ENCODE results near the gene APOD.
A peak's percentile ranks its signal among the peaks of the same experiment; 100 is the strongest.
"Not testable (repeated sequence)": the region's sequence is repeated elsewhere in the genome, so short reads cannot be mapped to it uniquely, and the experiment has no call there.

Gene APOD

GRCh38 chr3:195617784-195618659, 34.3 kb upstream of the APOD start:
- not testable (repeated sequence) for DNase-seq

DNA sequence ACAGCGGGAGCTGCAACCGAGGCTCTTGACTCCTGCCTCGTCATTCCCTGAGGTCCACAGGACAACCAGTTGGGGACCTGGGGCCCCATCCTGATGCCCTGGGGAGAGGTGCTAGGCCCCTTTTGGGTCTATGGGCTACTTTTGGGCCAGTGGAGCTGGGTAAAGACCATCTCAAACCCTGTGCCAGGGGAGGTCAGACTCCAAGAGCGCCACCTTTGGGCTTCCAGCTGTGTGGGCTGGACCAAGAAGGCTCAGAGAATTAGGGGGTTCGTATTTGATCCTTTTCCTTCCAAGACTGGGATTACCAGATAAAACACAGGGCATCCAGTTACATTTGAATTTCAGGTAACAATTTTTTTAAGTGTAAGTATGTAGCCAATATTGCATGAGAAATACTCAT, 33.4 kb upstream of the APOD start:
- DNase-seq, result not testable (repeated sequence)

DNA sequence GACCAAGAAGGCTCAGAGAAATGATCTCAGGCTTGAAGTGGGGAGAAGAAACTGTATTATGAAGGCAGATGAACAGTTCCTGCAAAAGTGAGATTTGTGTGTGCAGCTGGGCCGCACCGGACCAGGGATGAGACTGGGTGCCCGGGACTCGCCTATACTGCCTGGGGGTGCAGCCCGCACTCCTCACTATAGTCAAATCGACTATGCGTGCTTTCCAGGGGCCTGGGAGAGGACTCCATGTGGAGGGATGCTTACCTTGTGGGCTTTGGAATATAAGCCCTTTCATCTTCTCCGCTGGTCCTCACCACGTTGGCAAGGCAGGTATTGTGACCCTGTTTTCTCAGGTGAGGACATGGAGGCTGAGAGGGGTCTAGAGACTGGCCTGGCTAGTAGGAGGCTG, 32.9 kb upstream of the APOD start:
- no peak for DNase-seq

GRCh38 chr3:195615952-195616537, 32.3 kb upstream of the APOD start:
- DNase-seq, result not testable (repeated sequence)

- DNase-seq, result not testable (repeated sequence)
Observed at GRCh38 chr3:195614672-195615504, 31.1 kb upstream of the APOD start.

- DNase-seq, result no peak
Observed at GRCh38 chr3:195613468-195614069, 29.8 kb upstream of the APOD start.

DNA sequence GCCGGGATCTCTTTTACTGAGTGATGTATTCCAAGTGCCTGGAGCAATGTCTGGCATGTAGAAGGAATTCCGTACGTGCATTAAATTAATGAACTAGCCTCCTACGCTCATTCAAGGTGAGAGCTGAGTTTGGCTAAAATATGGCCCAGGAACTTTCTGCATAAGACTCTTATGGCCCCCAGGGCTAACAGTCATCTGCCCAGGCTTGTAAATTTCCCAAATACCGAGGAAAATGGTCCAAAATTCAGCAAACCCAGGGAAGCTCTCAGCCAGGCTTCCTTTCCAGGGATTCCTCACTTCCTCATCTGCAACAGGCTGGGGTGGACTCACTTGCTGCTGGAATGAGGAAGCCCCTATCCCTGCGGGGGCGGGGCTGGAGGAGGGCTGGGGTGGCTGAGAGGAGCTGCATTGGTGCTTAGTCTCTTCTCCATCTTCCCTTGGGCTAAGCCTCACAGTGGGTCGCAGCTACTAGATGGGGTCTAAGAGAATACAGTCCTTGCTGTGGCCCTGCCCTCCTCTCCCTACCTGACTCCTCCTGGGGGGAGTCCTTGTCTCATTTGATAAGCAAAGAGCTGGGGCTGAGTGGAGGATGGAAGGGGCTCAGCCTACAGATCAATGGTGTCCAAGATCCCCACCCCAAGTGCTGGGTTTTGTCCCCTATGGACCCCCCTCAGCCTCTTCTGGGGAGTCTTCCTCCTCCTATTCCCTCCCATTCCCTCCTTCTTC, 28.5 kb upstream of the APOD start:
- no peak for DNase-seq

GRCh38 chr3:195609229-195609628, 25.5 kb upstream of the APOD start:
- DNase-seq, result peak; percentile 81

DNA sequence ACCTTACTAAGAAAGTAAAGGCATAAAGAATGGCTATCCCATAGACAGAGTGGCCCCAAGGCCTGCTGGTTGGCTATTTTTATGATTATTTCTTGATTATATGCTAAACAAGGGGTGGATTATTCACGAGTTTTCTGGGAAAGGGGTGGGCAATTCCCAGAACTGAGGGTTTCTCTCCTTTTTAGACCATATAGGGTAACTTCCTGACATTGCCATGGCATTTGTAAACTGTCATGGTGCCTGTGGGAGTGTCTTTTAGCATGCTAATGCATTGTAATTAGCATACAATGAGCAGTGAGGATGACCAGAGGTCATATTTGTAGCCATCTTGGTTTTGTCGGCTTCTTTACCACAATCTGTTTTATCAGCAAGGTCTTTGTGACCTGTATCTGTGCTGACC, 18.0 kb upstream of the APOD start:
- DNase-seq, result not testable (repeated sequence)

DNA sequence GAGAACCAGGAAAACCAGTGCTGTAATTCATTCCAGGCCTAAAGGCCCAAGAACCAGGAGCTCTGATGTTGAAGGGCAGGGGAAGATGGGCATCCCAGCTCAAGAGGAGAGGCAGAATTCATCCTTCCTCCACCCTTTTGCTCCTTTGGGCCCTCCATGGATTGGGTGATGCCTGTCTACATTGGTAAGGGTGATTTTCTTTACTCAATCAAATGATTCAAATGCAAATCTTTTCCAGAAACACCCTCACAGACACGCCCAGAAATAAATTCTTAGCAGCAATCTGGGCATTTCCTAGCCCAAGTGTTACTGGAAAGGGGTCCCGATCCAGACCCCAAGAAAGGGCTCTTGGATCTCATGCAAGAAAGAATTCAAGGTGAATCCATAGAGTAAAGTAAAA, 17.6 kb upstream of the APOD start:
- DNase-seq, result no peak

- DNase-seq, result not testable (repeated sequence)
Observed at GRCh38 chr3:195599926-195600325, 16.2 kb upstream of the APOD start.

DNA sequence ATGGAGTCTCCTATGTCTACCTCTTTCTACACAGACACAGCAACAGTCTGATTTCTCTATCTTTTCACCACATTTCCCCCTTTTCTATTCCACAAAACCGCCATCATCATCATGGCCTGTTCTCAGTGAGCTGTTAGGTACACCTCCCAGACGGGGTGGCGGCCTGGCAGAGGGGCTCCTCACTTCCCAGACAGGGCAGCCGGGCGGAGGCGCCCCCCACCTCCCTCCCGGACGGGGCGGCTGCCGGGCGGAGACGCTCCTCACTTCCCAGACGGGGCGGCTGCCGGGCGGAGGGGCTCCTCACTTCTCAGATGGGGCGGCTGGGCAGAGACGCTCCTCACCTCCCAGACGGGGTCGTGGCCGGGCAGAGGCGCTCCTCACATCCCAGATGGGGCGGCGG, 15.8 kb upstream of the APOD start:
- not testable (repeated sequence) for DNase-seq

GRCh38 chr3:195597848-195598247, 14.1 kb upstream of the APOD start:
- DNase-seq, result no peak

DNA sequence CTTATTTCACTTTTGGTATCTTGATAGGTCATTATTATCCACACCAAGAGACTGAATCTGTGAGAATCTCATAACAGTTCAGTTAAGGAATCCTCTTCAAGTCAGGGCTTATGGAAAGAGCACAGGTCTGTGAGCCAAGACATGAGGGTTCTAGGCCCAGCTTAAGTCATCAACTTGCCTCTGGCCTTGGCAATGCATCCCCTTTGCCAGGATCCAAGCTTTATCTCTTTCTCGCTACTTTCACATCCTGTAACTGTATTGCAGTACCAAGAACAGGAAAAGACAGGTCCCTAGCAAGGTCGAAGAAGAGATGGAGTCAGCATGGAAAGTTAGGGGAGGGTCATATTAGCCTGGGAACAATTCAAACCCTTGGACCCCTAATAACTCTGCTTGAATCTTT, 13.5 kb upstream of the APOD start:
- no peak for DNase-seq

GRCh38 chr3:195596765-195597171, 13.0 kb upstream of the APOD start:
- DNase-seq, result no peak

DNA sequence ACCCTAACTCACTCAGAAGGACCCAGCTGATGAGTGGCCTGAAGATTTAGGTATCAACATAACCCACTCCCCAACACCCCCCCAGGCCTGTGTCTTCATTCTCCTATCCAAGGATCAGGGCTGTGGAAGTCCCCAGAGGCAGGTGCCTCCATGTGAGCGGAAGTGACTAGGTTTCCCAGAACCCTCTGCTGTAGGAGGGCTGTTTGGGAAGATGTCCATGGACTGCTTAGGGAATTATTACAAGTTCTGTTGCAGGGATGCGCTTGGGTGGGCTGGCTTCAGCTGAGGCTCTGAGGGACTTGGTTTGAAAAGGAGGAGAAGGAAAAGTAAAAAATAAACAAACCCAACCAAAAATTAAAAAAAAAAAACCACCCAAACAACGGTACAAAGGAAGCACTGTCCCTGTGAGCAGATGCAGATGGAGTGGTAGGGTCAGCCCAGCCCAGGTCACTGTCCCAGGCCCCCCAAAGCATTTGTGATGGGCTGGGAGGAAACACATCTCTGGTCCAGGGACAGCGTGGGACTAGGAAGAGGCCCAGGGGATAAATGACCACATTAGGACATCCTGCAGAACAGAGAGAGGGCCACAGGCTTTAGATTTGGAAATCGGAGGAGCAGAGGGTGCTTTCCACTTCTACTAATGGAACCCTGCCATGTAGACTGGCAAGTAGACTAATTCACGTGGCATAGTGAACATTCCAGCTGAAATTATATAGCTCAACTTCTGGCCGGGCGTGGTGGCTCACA, 12.2 kb upstream of the APOD start:
- no peak for DNase-seq

DNA sequence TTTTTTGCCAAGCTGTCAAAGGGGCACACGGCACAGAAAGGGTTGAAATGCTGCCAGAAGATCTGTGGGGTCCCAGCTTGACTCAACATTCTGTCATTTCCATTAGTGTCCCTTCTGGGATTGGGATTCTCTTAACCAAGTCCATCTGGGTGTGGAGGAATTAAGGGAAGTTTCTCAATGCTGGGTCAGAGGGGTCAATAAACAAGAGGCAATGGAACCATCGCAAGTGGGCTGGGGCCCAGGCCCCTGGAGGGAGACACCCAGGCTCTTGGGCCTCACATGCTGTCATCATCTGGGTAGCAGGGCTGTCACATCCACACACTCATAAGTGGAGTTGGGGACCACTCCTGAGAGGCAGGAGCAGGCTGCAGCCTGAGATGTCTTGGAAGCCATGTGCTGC, 8.1 kb upstream of the APOD start:
- DNase-seq, result no peak

- no peak for DNase-seq
Observed at GRCh38 chr3:195591220-195591619, 7.5 kb upstream of the APOD start.

- DNase-seq, result not testable (repeated sequence)
Observed at GRCh38 chr3:195590381-195590780, 6.6 kb upstream of the APOD start.

GRCh38 chr3:195589796-195590195, 6.1 kb upstream of the APOD start:
- not testable (repeated sequence) for DNase-seq

GRCh38 chr3:195587824-195588223, 4.1 kb upstream of the APOD start:
- peak; percentile 49 for DNase-seq

GRCh38 chr3:195587406-195587805, 3.7 kb upstream of the APOD start:
- DNase-seq, result peak; percentile 6
